ENCODE measurements around the gene TWF2.

Gene TWF2

GRCh38 chr3:52181543-52181942 is 57.4 kb downstream of the TWF2 start:
- no peak for DNase-seq (ENCODE audit: low read depth)

All from stimulated activated CD8-positive, alpha-beta memory T cell treated with anti-CD3 and anti-CD28 coated beads, Interleukin-12 subunit alpha, Interleukin-12 subunit beta, amount 100 ng/mL, for 1 hour (primary cell).